Activated CD4-positive, alpha-beta T cell treated with anti-CD3 and anti-CD28 coated beads for 1 hour (primary cell): ENCODE results near the gene SEM1.
"Not testable (repeated sequence)": the region's sequence is repeated elsewhere in the genome, so short reads cannot be mapped to it uniquely, and the experiment has no call there.

Source experiments
- DNase-seq: peaks from one replicate; pipeline ENCODE4 v3.0.0-alpha.2; 2020

The SEM1 gene

GRCh38 chr7:96709381-96710228 lies at the start of gene SEM1:
Gene SEM1 (minus strand): TSS chr7:96709846. CDS start chr7:96709763, 83 bp downstream.
- DNase-seq, result peak; percentile 45

- DNase-seq, result not testable (repeated sequence)
These were observed 48.2 kb upstream of the SEM1 start for GRCh38 chr7:96757880-96758279.

GRCh38 chr7:96747418-96747940 lies 37.8 kb upstream of the SEM1 start:
- no peak for DNase-seq

- no peak for DNase-seq
These were observed 30.5 kb upstream of the SEM1 start for GRCh38 chr7:96740130-96740529.

GRCh38 chr7:96739609-96740008 lies 30.0 kb upstream of the SEM1 start:
- no peak for DNase-seq

GRCh38 chr7:96739167-96739566 lies 29.5 kb upstream of the SEM1 start:
- no peak for DNase-seq

- no peak for DNase-seq
These were observed 29.1 kb upstream of the SEM1 start for GRCh38 chr7:96738705-96739104.

GRCh38 chr7:96737545-96738050 lies 28.0 kb upstream of the SEM1 start:
- no peak for DNase-seq

GRCh38 chr7:96734343-96734742 lies 24.7 kb upstream of the SEM1 start:
- no peak for DNase-seq

- DNase-seq, result no peak
These were observed 20.2 kb upstream of the SEM1 start for GRCh38 chr7:96729820-96730219.

GRCh38 chr7:96728139-96728538 lies 18.5 kb upstream of the SEM1 start:
- DNase-seq, result no peak

- no peak for DNase-seq
These were observed 18.0 kb upstream of the SEM1 start for GRCh38 chr7:96727534-96728088.

GRCh38 chr7:96723622-96724021 lies 14.0 kb upstream of the SEM1 start:
- no peak for DNase-seq

GRCh38 chr7:96722928-96723327 lies 13.3 kb upstream of the SEM1 start:
- DNase-seq, result not testable (repeated sequence)

GRCh38 chr7:96720843-96721242 lies 11.2 kb upstream of the SEM1 start:
- no peak for DNase-seq

GRCh38 chr7:96719164-96719563 lies 9.5 kb upstream of the SEM1 start:
- DNase-seq, result no peak

- no peak for DNase-seq
These were observed 8.7 kb upstream of the SEM1 start for GRCh38 chr7:96718107-96719003.

- DNase-seq, result no peak
These were observed 3.4 kb upstream of the SEM1 start for GRCh38 chr7:96713037-96713436.

GRCh38 chr7:96710544-96710943 lies 898 bp upstream of the SEM1 start:
- DNase-seq, result no peak

- DNase-seq, result no peak
These were observed 774 bp downstream of the SEM1 start for GRCh38 chr7:96708872-96709271.

- no peak for DNase-seq
These were observed 1.5 kb downstream of the SEM1 start for GRCh38 chr7:96707901-96708774.

GRCh38 chr7:96701258-96701657 lies 8.4 kb downstream of the SEM1 start:
- no peak for DNase-seq
